GM12878 (cell line): ENCODE data around the gene GJA1.

Experiments
- CREB1 ChIP-seq: IDR thresholded peaks from 2 replicates; pipeline ENCODE4 v1.6.1; 2012; ENCODE audit warnings: low read depth, mild to moderate bottlenecking, inconsistent platforms
- EZH2 ChIP-seq: IDR thresholded peaks from 2 replicates; pipeline ENCODE4 v1.6.1; 2012; ENCODE audit warnings: low read depth, mild to moderate bottlenecking, control low read depth, inconsistent platforms, low read length, borderline replicate concordance; ENCODE audit not compliant: control insufficient read depth
- FOS ChIP-seq: IDR thresholded peaks from 3 replicates; pipeline ENCODE4 v1.6.1; 2011; ENCODE audit warnings: borderline replicate concordance; ENCODE audit not compliant: insufficient read length; ENCODE audit errors: extremely low read depth
- MYC ChIP-seq: IDR thresholded peaks from 2 replicates; pipeline ENCODE4 v1.6.1; 2011; ENCODE audit warnings: mild to moderate bottlenecking, low read length, moderate library complexity, inconsistent platforms; ENCODE audit not compliant: insufficient read depth, insufficient replicate concordance, insufficient read length, severe bottlenecking
- POLR2A ChIP-seq: IDR thresholded peaks from 2 replicates; pipeline ENCODE4 v1.6.1; 2011; ENCODE audit warnings: low read depth, mild to moderate bottlenecking, low read length
- POLR2AphosphoS2 ChIP-seq: IDR thresholded peaks from 2 replicates; pipeline ENCODE4 v1.6.1; 2011; ENCODE audit warnings: low read depth, mild to moderate bottlenecking, low read length, improper control_type of control experiment, moderate library complexity
- RCOR1 ChIP-seq: conservative IDR thresholded peaks from 2 replicates; pipeline ENCODE4 v1.6.1; 2012; ENCODE audit warnings: low read depth, low read length, improper control_type of control experiment
- SMC3 ChIP-seq: IDR thresholded peaks from 2 replicates; pipeline ENCODE4 v1.6.1; 2011; ENCODE audit warnings: low read length, improper control_type of control experiment, borderline replicate concordance
- SREBF2 ChIP-seq: IDR thresholded peaks from 2 replicates; pipeline ENCODE4 v1.6.1; 2012; ENCODE audit warnings: mild to moderate bottlenecking, low read length
- ZNF274 ChIP-seq: IDR thresholded peaks from one replicate; pipeline ENCODE4 v1.8.0; 2011; ENCODE audit not compliant: insufficient read length, insufficient read depth
- ZSCAN29 ChIP-seq: fragments of 450-650 bp; IDR thresholded peaks from 2 replicates; pipeline ENCODE4 v1.6.1; 2017; ENCODE audit warnings: mild to moderate bottlenecking, moderate library complexity
- ZZZ3 ChIP-seq: IDR thresholded peaks from 2 replicates; pipeline ENCODE4 v1.6.1; 2011; ENCODE audit warnings: low read depth; ENCODE audit not compliant: control insufficient read depth, insufficient read length
- TF ChIP-seq, protein P1 (sequence below), 3 experiments: IDR thresholded peaks in 2 of 3; conservative IDR thresholded peaks in 1 of 3; 2 replicates each; pipeline ENCODE4 v1.5.1; 2011; ENCODE audit warnings: low read depth in 3 of 3, low read length in 3 of 3, mild to moderate bottlenecking in 3 of 3, control low read depth in 2 of 3, moderate library complexity in 2 of 3, inconsistent platforms in 1 of 3, mixed read lengths in 1 of 3; ENCODE audit not compliant: control insufficient read depth in 2 of 3, insufficient read depth in 1 of 3; ENCODE audit errors: extremely low read depth in 1 of 3
- TF ChIP-seq, protein P2 (sequence below): IDR thresholded peaks from 2 replicates; pipeline ENCODE4 v1.6.1; 2012; ENCODE audit warnings: low read depth, low read length, improper control_type of control experiment

DNA sequence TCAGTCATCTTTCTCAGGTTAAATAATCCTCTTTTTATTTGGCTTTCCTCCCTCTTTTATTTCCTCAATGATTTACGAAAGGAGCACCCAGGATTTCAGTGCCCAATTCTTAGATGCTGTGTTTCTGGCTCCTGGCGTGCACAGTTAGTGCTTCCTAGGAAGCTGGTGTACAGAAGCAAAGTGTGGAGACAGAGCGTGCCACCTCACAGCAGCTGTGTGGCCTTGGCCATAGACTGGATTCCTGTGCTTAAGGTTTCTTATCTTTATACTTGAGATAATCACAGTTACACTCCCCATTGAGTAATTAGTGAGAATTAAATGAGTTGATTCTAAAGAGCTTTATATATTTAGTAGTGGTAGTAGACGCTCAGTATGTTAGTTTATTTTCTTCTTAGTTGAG lies 39.7 kb upstream of the GJA1 start:
- TF ChIP-seq ZSCAN29 = no peak
- no peak for TF ChIP-seq EZH2
- no peak for TF ChIP-seq POLR2AphosphoS2
- TF ChIP-seq, protein P1, sequence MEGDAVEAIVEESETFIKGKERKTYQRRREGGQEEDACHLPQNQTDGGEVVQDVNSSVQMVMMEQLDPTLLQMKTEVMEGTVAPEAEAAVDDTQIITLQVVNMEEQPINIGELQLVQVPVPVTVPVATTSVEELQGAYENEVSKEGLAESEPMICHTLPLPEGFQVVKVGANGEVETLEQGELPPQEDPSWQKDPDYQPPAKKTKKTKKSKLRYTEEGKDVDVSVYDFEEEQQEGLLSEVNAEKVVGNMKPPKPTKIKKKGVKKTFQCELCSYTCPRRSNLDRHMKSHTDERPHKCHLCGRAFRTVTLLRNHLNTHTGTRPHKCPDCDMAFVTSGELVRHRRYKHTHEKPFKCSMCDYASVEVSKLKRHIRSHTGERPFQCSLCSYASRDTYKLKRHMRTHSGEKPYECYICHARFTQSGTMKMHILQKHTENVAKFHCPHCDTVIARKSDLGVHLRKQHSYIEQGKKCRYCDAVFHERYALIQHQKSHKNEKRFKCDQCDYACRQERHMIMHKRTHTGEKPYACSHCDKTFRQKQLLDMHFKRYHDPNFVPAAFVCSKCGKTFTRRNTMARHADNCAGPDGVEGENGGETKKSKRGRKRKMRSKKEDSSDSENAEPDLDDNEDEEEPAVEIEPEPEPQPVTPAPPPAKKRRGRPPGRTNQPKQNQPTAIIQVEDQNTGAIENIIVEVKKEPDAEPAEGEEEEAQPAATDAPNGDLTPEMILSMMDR (IDR thresholded peaks at IDR 0.05 in 2 of 3, conservative IDR thresholded peaks at IDR 0.05 in 1 of 3; ENCODE audit: control insufficient read depth in 2 of 3, extremely low read depth in 1 of 3, insufficient read depth in 1 of 3, low read depth in 3 of 3, low read length in 3 of 3) = no peak
- TF ChIP-seq POLR2A = no peak
- no peak for TF ChIP-seq RCOR1
- no peak for TF ChIP-seq CREB1
- TF ChIP-seq, protein P2, sequence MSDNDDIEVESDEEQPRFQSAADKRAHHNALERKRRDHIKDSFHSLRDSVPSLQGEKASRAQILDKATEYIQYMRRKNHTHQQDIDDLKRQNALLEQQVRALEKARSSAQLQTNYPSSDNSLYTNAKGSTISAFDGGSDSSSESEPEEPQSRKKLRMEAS = no peak
- TF ChIP-seq SMC3 = no peak
- no peak for TF ChIP-seq MYC
- no peak for TF ChIP-seq SREBF2
- TF ChIP-seq FOS = no peak
- TF ChIP-seq ZZZ3 = no peak
- TF ChIP-seq ZNF274 = no peak
